Brain microvascular endothelial cell (primary cell): Measurements from ENCODE around the gene ZNF32.
"Not testable (repeated sequence)": the region's sequence is repeated elsewhere in the genome, so short reads cannot be mapped to it uniquely, and the experiment has no call there.

Source experiments
- DNase-seq: peaks from one replicate; pipeline ENCODE4 v3.0.0-alpha.2; 2020
- H3K27ac ChIP-seq: fragments of 250-450 bp; sonication (Bioruptor Pico); 2 replicates; pipeline ENCODE4 v1.5.1; 2020; ENCODE audit warnings: mild to moderate bottlenecking, moderate library complexity
- H3K27me3 ChIP-seq: fragments of 250-450 bp; sonication (Bioruptor Pico); replicated peaks from 2 replicates; pipeline ENCODE4 v1.5.1; 2020; ENCODE audit warnings: mild to moderate bottlenecking
- H3K36me3 ChIP-seq: fragments of 250-450 bp; sonication (Bioruptor Pico); replicated peaks from 2 replicates; pipeline ENCODE4 v1.5.1; 2020; ENCODE audit warnings: mild to moderate bottlenecking
- H3K4me3 ChIP-seq: 2 replicates; pipeline ENCODE4 v1.5.1; 2011; ENCODE audit warnings: low read depth, mild to moderate bottlenecking, control low read depth, low read length, moderate library complexity
- in situ Hi-C: cut with HindIII; loops from 2 replicates; pipeline ENCODE4 v1.10.0; 2017; ENCODE audit warnings: low sequenced_read_pairs, low pct_ligation_motif_present
- TF ChIP-seq, protein P1 (sequence below): IDR thresholded peaks from 2 replicates; pipeline ENCODE4 v1.5.1; 2011; ENCODE audit warnings: low read depth, mild to moderate bottlenecking, moderate library complexity, low read length, control low read depth, inconsistent platforms; ENCODE audit errors: missing control alignments

ZNF32 gene

GRCh38 chr10:43606323-43607198, 42.1 kb downstream of the ZNF32 start, which contains the start of gene ZNF485:
Gene ZNF485, plus strand, starts transcription at chr10:43606438. Its CDS starts 613 bp downstream, at chr10:43607051.
- TF ChIP-seq, protein P1, sequence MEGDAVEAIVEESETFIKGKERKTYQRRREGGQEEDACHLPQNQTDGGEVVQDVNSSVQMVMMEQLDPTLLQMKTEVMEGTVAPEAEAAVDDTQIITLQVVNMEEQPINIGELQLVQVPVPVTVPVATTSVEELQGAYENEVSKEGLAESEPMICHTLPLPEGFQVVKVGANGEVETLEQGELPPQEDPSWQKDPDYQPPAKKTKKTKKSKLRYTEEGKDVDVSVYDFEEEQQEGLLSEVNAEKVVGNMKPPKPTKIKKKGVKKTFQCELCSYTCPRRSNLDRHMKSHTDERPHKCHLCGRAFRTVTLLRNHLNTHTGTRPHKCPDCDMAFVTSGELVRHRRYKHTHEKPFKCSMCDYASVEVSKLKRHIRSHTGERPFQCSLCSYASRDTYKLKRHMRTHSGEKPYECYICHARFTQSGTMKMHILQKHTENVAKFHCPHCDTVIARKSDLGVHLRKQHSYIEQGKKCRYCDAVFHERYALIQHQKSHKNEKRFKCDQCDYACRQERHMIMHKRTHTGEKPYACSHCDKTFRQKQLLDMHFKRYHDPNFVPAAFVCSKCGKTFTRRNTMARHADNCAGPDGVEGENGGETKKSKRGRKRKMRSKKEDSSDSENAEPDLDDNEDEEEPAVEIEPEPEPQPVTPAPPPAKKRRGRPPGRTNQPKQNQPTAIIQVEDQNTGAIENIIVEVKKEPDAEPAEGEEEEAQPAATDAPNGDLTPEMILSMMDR = peak; percentile 0
- no peaks in the 10 kb centered on the region for H3K27me3 ChIP-seq
- no peaks in the 10 kb centered on the region for H3K36me3 ChIP-seq
- in situ Hi-C loops = no loop called here
- H3K4me3 ChIP-seq = peak within 1 kb of the TSS; percentile 74
- peak within 1 kb of the TSS; percentile 44 for H3K27ac ChIP-seq
- peak; percentile 52 for DNase-seq

- in situ Hi-C loops = no loop called here
- no peak overlapping the region for H3K27ac ChIP-seq
- DNase-seq = no peak
- peak overlapping the region; percentile 74 for H3K4me3 ChIP-seq
- H3K27me3 ChIP-seq = no peaks in the 10 kb centered on the region
- TF ChIP-seq, protein P1 = peak; percentile 12
- no peaks in the 10 kb centered on the region for H3K36me3 ChIP-seq
Observed at GRCh38 chr10:43605850-43606322, 42.8 kb downstream of the ZNF32 start.

DNA sequence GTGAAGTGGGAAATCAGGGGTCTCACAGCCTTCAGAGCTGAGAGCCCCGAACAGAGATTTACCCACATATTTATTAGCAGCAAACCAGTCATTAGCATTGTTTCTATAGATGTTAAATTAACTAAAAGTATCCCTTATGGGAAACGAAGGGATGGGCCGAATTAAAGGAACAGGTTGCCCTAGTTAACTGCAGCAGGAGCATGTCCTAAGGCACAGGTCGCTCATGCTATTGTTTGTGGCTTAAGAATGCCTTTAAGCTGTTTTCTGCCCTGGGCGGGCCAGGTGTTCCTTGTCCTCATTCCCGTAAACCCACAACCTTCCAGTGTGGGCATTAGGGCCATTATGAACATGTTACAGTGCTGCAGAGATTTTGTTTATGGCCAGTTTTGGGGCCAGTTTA, 47.1 kb downstream of the ZNF32 start:
- H3K36me3 ChIP-seq, H3K4me3 ChIP-seq, H3K27ac ChIP-seq, H3K27me3 ChIP-seq, in situ Hi-C loops, DNase-seq: not testable (repeated sequence)

DNA sequence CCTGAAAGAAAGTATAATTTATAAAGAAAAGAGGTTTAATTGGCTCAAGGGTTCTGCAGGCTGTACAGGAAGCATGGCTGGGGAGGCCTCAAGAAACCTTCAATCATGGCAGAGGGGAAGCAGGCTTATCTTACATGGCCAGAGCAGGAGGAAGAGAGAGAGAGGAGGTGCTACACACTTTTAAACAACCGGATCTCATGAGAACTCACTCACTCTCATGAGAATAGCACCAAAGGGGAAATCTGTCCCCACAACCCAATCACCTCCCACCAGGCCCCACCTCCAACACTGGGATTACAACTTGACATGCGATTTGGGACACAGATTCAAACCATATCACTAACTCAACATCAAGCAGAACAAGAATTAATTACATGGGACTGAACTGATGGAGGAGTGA, 49.3 kb downstream of the ZNF32 start:
- H3K36me3 ChIP-seq = no peaks in the 10 kb centered on the region
- in situ Hi-C loops = no loop called here
- no peaks in the 10 kb centered on the region for H3K27me3 ChIP-seq
- H3K4me3 ChIP-seq = no peak overlapping the region
- DNase-seq = no peak
- TF ChIP-seq, protein P1 = no peak
- H3K27ac ChIP-seq = no peak overlapping the region

- Histone ChIP-seq H3K36me3 (no peaks in the 10 kb centered on the region), H3K4me3 (no peak overlapping the region), H3K27ac (no peak overlapping the region), H3K27me3 (no peaks in the 10 kb centered on the region)
- peak; percentile 56 for DNase-seq
- in situ Hi-C loops = no loop called here
- TF ChIP-seq, protein P1 = no peak
Observed at GRCh38 chr10:43598446-43598845, 50.2 kb downstream of the ZNF32 start.

DNA sequence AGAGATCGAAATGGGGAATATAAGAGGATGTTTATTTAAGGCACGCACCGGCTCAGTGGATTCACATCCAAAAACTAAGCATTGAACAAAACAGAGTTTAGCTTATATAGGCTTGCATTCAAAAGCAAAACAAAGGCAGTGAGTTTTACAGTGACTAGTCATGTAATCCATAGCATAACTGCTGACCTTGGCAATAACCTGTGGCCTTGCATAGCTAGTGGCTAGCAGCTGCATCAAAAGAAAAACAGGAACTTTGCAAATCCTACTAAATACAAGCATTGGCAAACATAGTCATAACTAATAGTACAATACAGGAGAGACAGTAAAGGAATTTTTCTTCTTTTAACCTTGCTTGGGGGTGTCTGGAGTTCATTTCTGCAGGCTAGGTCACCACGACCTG, 52.1 kb downstream of the ZNF32 start:
- no peak for DNase-seq
- no peaks in the 10 kb centered on the region for H3K27me3 ChIP-seq
- H3K27ac ChIP-seq = no peak overlapping the region
- TF ChIP-seq, protein P1 = no peak
- H3K4me3 ChIP-seq = no peak overlapping the region
- in situ Hi-C loops = no loop called here
- no peaks in the 10 kb centered on the region for H3K36me3 ChIP-seq
